ENCODE data around the gene TTL.
A peak's percentile ranks its signal among the peaks of the same experiment; 100 is the strongest.
"Not testable (repeated sequence)": the region's sequence is repeated elsewhere in the genome, so short reads cannot be mapped to it uniquely, and the experiment has no call there.

TTL gene

DNA sequence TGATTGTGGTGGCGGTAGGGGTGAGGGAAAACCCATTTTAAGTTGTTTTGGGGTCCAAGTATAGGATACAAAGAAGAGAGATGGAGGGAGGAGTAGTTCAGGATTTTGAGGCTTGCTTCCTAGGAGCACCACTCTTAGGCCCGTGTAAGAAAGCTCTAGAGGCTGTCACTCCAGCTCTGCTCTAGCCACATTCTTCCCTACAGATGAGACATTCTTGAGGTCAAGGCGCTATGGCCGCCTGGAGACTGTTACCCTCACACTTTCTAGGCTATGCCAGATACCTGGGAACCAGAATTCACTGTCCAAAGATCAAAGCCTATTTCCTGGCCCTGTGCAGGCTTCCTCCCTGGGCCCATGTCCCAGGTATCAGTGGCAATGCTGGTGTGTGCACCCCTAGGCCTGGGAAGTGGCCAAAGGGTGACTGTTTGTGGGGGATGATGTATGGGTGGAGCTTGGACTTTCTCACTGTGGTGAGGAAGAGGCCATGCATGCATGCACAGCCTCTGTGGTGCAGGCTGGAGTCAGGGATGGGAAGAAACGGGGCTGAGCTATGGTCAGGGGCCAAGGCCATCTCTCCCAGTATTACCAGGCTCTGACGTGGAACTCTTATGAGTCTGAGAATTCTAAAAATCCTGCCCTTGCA lies 7.0 kb upstream of the TTL start:
- no peak for DNase-seq (ENCODE audit: low spot score)

DNA sequence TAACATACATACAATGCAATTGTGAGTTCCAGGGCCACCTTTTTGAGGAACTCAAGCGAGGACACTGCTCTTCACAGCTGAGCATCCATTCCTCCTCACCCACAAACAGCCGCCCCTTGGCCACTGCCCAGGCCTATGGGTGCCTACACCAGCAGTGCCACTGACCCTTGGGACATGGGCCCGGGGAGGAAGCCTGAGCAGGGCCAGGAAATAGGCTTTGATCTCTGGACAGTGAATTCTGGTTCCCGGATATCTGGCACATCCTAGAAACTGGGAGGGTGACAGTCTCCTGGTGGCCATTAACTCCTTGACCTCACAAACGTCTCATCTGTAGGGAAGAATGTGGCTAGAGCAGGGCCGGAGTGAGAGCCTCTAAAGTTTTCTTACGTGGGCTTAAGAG lies 5.5 kb upstream of the TTL start:
- no peak for DNase-seq (ENCODE audit: low spot score)

DNA sequence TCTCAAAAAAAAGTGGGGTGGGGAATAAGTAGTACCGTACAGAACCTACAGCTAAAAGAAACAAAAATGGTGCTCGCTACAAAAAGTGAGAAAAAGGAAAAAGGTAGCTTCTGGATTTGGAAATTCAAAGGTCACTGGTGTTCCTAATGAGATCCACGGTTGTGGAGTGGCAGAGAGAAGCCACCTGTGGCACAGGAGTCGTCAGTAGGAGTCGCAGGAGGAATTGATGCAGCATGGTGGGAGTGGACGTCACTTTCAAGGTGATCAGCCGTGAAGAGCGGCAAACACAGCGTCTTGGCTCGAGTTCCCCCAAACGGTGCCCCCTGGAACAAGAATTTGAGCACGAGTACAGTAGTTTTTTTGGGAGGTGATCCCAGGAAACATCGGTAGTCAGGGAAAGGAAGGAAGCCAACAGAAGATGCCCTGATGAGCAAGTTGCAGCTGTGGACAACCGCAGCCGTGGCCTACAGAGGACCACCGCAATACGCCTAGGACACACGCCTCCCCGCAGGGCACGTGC lies 1.4 kb upstream of the TTL start:
- no peak for DNase-seq (ENCODE audit: low spot score)

DNA sequence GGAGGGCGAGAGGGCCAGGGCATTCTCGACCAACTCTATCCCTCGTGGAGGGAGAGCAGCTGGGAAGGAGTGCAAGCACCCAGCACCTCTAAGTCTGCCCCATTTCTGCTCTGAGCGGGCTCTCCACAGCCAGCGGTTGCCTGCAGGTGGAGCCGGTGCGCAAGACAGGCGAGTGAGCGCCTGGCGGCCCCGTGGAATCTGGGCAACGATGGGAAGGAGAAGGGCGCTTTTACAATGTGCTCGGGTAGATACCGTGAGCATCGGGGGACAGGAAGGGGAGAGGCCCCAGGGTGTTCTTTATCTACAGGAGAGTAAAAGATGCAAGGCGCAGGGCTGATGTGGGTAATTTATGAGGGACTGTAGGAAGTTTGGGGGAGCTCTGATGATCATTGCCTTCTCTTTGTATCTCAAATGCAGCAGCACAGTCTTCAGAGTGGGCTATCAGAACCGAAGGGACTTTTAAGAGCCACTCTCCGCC lies 867 bp upstream of the TTL start:
- DNase-seq (ENCODE audit: low spot score) = peak; percentile 86

DNA sequence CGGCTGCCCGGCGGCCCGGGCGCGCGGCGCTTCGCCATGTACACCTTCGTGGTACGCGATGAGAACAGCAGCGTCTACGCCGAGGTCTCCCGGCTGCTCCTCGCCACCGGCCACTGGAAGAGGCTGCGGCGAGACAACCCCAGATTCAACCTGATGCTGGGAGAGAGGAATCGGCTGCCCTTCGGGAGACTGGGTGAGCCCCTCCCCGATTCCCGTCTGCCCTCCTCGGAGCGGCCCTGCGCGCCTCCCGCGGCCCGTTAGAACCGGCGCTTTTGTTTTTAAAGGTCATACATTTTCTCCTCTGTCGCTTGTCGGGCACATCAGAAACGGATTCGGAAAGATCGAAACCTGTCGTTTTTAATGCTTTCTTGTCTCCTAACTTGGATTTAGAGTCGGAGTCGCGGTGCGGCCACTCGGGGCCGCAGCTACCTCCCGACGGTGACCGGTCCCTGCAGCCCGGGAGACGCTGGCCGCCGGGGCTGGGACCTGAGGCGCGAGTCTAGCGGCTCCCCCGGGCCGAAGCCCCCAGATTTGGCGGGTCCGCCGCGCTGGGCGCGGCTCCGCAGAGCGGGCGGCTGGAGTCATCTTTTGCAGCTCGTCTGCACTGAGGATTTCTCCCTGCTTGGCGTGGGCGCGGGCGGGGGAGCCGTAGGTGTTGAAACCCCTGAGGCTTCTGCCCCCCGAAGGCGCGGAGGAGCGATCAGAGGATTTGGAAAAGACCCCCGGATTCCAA lies 519 bp downstream of the TTL start:
- DNase-seq (ENCODE audit: low spot score) = peak; percentile 33

DNA sequence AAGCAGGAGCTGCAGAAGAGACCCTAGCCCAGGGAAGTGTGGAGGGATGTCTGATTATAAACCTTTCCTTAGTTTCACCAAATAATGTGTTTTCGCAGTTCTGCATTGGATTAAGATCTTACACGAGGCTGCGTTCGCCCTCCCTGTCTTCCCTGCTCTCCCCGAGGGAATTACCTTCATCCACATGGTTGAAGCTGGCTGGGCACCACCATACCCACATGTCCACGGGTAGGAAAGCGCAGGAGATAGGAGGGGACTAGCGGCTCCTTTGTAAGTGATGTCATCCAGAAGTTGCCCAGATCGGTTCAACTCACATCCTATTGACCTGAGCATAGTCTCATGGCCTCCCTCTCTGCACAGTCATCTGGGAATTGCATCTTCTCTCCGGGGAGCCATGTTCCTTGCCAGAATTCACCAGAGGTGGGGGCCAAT lies 1.1 kb downstream of the TTL start:
- DNase-seq (ENCODE audit: low spot score) = peak; percentile 28

DNA sequence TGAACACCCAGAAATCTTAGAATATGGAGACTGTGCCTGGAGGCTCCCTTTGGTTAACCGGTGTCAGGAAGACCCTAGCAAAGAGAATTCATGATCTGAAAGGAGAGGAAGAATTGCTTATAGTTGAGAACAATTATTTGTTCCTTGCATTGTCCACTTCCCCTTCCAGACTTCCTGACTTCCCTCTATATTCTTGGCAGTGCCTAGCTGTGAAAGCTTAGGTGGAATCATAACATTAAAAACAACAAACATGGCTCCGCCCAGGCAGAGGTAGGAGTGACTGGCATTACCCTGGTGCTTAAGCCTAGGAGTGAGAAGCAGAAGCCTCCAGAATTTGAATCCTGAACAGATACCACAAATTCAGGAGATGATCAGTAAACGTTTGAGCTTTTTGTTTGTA lies 1.9 kb downstream of the TTL start:
- DNase-seq (ENCODE audit: low spot score) = no peak

DNA sequence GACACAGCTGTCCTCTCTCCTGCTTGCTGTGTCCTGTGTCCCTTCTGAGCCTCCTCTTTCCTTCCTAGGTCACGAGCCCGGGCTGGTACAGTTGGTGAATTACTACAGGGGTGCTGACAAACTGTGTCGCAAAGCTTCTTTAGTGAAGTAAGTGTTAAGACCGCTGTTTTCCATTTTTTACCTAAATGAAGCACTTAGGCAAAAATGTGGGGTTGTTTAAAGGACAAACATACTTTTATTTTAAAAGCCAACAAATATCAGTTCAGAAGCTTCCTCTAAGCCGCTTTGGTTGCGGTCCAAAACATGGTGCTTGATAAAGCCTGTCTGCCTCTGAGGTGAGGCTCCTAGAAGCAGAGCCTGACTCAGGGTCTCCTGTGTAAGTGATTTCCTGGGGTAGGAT lies 3.9 kb downstream of the TTL start:
- no peak for DNase-seq (ENCODE audit: low spot score)

DNA sequence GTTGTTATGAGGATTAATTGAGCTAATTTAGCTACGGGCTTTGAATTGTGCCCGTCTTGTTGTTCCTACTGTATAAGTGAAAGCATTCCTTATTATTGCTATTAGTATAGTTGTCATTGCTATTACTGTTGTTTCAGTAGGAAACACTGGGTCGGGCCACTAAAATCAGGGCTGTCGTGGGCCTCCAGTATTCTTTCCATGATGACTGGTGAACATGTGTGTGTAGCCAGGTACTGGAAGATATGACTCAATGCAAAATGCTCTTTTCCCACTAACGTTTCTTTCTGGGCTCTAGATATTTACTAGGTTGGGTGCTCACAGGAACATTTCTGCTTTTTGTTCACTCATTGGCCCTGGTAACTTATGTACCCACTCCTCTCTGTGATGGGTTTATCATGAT lies 4.9 kb downstream of the TTL start:
- DNase-seq (ENCODE audit: low spot score) = no peak

DNA sequence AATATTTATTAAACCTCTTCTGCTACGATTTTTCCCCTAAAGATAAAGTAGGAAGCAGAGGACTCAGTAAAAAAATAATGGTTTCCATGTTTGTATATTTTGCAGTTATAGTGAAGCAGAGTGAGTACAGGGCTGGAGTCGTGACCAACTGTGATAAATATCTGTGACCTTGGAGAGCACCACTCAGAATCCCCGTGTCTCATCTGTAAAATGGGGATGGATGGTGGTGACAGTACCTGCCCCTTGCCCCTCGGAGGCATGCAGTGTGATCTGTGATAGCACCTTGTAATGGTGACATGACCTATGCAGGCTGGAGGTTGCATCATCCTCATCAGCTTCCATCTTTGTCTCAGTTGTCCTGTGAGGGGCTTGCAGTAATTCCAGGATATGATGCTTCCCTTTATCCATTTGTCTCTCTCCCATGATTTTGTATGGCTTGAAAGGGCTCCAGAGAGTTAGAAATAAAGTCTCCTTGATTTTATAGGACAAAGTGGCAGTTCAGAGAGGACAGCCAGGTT lies 5.5 kb downstream of the TTL start:
- no peak for DNase-seq (ENCODE audit: low spot score)

DNA sequence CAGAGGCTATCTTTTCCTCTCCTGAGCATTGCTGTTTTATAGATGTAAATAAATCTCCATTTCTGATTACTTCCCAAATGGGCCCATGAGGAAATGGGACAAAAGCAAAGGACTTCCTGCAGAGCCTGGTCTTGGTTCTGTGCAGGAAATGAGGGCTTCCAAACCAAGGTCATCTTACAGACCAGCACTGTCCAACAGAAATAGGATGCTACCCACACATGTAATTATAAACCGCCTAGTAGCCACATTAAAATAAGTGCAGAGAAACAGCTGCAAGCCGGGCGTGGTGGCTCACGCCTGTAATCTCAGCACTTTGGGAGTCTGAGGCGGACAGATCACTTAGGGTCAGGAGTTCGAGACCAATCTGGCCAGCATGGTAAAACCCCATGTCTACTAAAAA lies 6.2 kb downstream of the TTL start:
- DNase-seq (ENCODE audit: low spot score) = no peak

DNA sequence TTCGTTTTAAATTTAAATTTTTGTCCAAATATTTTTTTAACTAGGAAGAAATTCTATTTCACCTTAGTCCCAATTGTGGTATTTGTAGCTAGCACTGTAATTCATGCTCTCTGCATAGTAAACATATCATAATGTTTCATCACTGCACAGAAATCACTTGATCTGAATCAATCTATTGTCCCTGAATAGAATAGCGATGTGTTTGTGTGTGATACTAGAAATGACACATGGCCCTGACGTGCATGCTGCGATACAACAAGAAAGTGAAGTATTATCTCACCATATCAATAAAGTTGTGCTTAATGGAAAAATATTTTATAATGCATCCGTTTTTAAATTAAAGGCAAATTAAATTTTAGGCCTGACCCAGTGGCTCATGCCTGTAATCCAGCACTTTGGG lies 10.0 kb downstream of the TTL start:
- DNase-seq (ENCODE audit: low spot score) = peak; percentile 87

DNA sequence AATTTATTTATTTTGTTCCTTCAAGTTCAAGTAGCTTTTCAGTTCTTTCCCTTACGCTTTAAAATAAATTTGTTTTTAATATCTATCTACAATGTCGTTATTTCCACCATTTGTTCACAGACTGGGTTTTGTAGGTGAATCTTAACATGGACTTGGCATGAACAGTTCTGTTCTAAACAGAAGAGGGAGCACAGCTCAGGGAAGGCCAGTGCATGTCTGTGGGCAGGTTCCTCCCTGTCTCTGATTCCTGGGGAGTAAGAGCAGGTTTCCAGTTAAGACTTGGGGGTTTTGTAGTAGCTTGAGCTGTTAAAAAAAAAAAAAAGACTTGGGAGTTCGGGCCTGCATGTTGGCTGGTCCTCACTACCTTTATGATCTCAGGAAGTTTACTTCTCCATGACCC lies 11.1 kb downstream of the TTL start:
- peak; percentile 20 for DNase-seq (ENCODE audit: low spot score)

DNA sequence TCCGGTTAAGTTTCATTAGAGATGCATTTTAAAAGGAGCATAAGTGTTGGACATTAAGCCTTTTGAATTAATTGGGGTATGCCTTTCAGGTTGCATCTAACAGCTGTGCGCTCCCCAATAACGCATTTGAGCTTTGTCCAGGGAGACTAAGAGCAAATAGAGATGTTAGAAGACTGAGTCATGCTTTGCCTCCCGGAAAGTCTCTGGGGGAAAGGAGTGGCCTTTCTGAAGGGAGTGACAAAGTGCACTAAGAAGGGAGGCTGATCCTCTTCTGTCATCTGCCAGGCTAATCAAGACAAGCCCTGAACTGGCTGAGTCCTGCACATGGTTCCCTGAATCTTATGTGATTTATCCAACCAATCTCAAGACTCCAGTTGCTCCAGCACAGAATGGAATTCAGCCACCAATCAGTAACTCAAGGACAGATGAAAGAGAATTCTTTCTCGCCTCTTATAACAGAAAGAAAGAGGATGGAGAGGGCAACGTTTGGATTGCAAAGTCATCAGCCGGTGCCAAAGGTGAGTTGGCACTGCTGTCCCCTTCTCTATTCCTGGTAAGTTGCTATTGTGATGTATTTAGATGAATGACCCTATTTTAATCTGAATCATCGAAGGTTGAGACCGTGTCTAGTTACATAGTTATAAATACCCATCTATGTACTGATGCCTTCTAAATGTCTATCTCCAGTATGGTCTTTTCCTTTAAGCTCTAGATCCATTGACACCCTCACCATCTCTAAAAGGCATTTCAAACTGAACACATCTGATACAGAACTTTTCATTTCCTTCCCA lies 12.1 kb downstream of the TTL start:
- DNase-seq (ENCODE audit: low spot score) = peak; percentile 42

DNA sequence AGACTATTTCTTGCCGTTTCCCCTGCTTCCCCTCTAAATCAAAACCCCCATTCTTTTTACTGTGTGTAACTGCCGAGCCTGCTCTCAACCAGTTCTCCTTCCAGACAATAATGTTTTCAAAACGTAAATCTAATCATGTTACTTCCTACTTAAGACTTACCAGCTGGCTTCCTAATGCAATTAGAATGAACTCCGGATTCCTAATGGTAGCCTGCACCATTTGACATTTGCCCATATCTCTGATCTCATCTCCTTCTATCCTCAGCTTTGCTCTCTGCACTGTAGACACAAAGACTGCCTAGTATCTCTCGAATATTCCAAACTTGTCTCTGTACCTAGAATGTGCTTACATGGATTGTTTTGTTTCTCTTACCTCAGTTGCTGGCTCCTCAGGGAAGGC lies 12.9 kb downstream of the TTL start:
- no peak for DNase-seq (ENCODE audit: low spot score)

DNA sequence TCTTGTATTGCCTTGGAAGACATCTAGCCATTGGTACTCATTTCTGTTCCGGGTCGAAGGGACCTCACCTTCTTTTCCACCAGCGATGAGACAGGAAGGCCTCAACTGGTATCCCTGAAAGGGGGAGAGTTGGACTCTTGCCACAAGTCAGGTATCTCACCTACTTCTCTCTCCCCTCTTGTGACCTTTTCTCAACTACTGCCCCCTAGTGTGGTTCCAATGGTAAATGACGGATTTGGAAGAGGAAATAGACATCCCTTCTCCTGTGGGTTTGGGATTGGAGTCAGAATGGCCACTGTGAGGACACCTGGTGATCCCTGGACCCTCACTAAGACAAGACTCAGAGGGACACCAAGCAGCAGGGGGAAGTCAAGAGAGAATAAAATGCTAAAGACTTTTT lies 13.9 kb downstream of the TTL start:
- not testable (repeated sequence) for DNase-seq (ENCODE audit: low spot score)

DNA sequence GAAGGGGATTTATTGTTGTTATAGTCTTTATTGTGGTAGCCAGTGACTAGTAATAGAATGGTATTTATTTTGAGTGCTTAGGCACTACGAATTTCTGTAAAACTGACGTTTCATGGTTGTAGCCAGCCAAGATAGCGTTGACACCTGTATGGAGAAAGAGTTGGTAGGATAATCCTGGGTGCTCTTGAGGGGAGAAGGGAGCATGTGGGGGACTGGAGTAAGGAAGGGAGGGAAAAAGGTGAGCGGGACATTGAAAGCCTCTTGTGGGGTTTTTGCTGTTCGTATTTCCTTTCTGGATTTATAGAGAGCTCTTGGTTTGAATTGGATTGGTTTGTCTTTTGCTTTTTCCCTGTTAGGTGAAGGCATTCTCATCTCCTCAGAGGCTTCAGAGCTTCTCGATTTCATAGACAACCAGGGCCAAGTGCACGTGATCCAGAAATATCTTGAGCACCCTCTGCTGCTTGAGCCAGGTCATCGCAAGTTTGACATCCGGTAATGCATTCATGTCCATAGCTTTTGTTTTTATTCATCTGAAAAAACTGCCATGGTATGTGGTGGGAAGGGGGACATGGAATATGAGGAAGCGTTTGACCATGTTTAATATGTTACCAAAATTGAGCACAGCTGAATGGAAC lies 19.0 kb downstream of the TTL start:
- peak; percentile 60 for DNase-seq (ENCODE audit: low spot score)

DNA sequence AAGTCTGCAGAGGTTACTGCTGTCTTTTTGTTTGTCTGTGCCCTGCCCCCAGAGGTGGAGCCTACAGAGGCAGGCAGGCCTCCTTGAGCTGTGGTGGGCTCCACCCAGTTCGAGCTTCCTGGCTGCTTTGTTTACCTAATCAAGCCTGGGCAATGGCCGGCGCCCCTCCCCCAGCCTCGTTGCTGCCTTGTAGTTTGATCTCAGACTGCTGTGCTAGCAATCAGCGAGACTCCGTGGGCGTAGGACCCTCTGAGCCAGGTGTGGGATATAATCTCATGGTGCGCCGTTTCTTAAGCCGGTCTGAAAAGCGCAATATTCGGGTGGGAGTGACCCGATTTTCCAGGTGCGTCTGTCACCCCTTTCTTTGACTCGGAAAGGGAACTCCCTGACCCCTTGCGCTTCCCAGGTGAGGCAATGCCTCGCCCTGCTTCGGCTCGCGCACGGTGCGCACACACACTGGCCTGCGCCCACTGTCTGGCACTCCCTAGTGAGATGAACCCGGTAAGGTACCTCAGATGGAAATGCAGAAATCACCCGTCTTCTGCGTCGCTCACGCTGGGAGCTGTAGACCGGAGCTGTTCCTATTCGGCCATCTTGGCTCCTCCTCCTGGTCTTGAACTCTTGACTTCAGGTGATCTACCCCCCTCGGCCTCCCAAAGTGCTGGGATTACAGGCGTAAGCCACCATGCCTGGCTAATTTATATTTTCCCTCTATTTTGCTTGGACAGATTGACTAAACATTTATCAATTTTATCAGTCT lies 27.5 kb downstream of the TTL start:
- DNase-seq (ENCODE audit: low spot score) = not testable (repeated sequence)

DNA sequence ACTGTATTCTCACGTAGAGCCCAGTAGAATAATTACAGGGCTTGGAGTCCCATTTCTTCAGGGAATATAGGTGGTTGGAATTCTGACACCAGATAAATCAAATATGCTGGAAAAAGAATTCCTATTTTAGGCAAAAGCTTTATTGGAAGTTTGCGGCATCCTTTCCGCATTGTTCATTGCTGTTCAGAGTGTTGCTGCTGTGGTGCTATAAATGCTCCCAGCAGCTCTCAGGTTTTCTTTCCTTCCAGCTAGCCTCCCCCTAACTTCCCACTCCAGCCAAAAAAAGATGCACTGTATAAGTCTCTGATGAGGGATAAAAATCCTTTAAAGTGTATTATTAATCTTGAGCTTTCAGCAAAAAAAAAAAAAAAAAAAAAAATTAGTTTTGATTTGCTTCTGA lies 34.8 kb downstream of the TTL start:
- DNase-seq (ENCODE audit: low spot score) = no peak

DNA sequence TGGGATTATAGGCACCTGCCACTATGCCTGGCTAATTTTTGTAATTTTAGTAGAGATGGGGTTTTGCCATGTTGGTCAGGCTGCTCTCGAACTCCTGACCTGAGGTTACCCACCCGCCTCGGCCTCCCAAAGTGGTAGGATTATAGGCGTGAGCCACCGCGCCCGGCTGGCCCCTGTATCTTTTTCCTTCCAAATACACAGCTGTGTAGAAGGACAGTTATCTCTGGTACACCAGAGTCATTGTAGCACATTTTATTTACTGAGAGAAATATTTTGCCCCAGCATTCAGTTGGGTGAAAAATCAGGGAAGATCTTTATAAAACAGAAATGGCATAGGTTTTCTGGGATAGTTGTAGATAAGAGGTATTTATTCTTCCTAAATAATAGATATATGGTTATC lies 36.9 kb downstream of the TTL start:
- no peak for DNase-seq (ENCODE audit: low spot score)

DNA sequence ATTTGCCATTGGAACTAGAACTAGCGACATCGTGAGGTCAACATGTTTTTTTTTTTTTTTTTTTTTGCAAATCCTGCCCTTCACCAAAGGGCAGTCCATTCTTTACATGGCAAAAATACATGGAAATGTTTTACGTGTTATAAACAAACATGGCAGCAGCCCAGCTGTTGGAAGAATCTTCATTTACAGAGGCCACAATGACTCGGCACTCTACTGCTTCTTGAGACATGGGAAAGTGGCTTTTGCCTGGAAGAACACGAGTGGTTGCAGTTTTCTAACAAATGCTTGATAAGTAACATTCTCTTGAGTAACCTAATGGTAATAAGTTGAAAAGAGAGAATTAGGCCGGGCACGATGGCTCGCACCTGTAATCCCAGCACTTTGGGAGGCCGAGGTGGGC lies 37.5 kb downstream of the TTL start:
- no peak for DNase-seq (ENCODE audit: low spot score)
